NT2/D1 (cell line): Measurements from ENCODE around the gene HECTD2.

ENCODE experiments used
- DNase-seq: peaks from one replicate; pipeline ENCODE4 v3.0.0-alpha.2; 2011; ENCODE audit warnings: low read depth, low spot score
- H3K27me3 ChIP-seq: 2 replicates; pipeline ENCODE4 v1.6.0; 2011; ENCODE audit warnings: mild to moderate bottlenecking; ENCODE audit not compliant: insufficient read length, insufficient read depth
- H3K36me3 ChIP-seq: 2 replicates; pipeline ENCODE4 v1.6.1; 2011; ENCODE audit warnings: mild to moderate bottlenecking, low read length, mixed read lengths; ENCODE audit not compliant: insufficient read depth, insufficient read length
- H3K4me1 ChIP-seq: 2 replicates; pipeline ENCODE4 v1.5.1; 2011; ENCODE audit not compliant: insufficient read depth, insufficient read length
- H3K4me3 ChIP-seq: 2 replicates; pipeline ENCODE4 v1.5.1; 2011; ENCODE audit warnings: low read depth; ENCODE audit not compliant: insufficient read length
- H3K9ac ChIP-seq: 2 replicates; pipeline ENCODE4 v1.6.0; 2011; ENCODE audit warnings: low read depth; ENCODE audit not compliant: insufficient read length
- H3K9me3 ChIP-seq: 2 replicates; pipeline ENCODE4 v1.5.1; 2011; ENCODE audit warnings: mild to moderate bottlenecking, low read length; ENCODE audit not compliant: insufficient read depth
- SUZ12 ChIP-seq: IDR thresholded peaks from 2 replicates; pipeline ENCODE4 v1.6.1; 2011; ENCODE audit not compliant: insufficient read length, insufficient read depth; ENCODE audit errors: extremely low read depth
- YY1 ChIP-seq: IDR thresholded peaks from 2 replicates; pipeline ENCODE4 v1.6.1; 2011; ENCODE audit not compliant: insufficient read length, insufficient read depth
- ZNF274 ChIP-seq: IDR thresholded peaks from 2 replicates; pipeline ENCODE4 v1.6.1; 2011; ENCODE audit warnings: mild to moderate bottlenecking, low read depth, low read length

The HECTD2 gene

DNA sequence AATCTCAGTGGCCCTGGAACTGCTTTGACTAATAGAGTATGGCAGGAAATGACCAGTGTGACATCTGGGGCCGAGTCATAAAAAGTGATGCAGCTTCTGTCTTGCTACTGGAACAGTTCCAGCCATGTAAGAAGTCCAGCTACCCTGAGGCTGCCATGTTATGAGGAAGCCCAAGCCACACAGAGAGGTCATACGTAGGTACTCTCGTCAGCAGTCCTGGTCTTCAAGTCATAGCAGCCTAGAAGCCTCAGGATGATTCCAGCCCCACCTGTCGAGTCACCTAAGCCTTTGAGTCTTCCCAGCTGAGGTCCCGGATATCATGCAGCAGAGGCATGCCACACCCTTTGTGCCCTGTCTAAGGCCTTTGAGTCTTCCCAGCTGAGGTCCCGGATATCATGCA, 130.6 kb downstream of the HECTD2 start:
- no peak for DNase-seq
- Histone ChIP-seq H3K4me3 (no peak overlapping the region), H3K36me3 (no peaks in the 10 kb centered on the region), H3K27me3 (no peaks in the 10 kb centered on the region), H3K9me3 (no peaks in the 10 kb centered on the region; the same call in 1 of the 2 replicates), H3K4me1 (no peaks in the 10 kb centered on the region), H3K9ac (no peak overlapping the region)
- TF ChIP-seq YY1 (no peak), ZNF274 (no peak), SUZ12 (no peak)

DNA sequence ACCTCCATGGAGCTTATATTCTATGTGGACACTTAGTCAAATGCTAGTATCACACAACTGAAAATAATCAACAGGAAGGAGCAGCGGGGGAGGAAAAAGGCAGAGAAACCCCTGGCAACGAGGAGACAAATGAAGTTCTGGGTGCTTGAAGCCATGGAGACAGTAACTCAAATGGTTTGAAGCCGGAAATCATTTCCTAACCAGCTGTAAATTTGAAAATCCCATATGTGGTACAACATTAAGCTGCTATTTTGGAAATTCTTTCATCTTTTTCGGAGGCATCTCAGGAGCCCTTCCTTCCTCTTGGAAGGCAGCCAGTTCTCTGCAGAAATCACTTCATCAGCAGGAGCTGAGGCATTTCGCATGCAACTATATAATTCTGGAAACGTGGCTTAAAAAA, 131.3 kb downstream of the HECTD2 start:
- Histone ChIP-seq H3K4me3 (no peak overlapping the region), H3K36me3 (no peaks in the 10 kb centered on the region), H3K9ac (no peak overlapping the region), H3K27me3 (no peaks in the 10 kb centered on the region), H3K4me1 (no peaks in the 10 kb centered on the region), H3K9me3 (no peaks in the 10 kb centered on the region; the same call in 1 of the 2 replicates)
- TF ChIP-seq SUZ12, result no peak
- no peak for TF ChIP-seq ZNF274
- TF ChIP-seq YY1, result no peak
- no peak for DNase-seq

DNA sequence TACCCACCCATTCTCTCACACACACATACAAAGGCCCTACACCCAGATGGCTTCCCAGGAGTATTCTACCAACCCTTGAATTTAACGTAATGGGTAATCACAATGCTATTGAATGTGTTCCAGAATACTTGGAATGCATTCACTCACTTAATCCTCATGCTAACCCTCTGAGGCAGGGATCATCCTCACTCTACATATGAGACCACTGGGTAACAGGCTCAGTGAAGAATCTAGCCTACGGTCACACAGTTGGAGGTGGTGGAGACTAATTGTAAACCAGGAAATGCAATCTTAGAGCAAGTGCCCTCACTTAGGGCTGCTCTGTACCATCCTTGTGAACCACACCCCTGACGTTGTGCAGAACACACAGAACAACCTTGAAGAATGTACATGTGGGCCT, 135.2 kb downstream of the HECTD2 start:
- no peak overlapping the region for H3K9ac ChIP-seq
- TF ChIP-seq SUZ12 (no peak), ZNF274 (no peak), YY1 (no peak)

DNA sequence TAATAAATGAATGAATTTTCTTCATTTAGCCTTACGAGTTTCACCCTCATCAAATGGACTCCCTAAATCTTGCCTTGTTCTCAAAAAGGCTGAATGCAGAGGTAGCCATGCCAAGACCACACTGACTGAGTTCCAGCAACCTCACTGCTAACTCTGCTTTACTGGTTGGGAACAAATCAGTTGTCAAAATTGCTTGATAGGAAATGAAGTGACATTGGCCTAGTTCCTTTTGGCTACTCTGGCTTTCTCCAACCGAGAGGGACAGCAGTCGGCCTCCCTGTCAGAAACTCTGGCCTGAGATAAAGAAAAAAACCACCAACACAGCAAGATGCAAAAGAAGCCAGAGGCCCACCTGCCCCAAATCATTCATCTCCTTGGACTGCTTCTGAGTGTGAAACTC, 135.7 kb downstream of the HECTD2 start:
- no peak for TF ChIP-seq SUZ12
- no peak for TF ChIP-seq ZNF274
- no peak for TF ChIP-seq YY1
- H3K9me3 ChIP-seq, result no peaks in the 10 kb centered on the region
- H3K4me3 ChIP-seq, result no peak overlapping the region
- H3K4me1 ChIP-seq, result no peaks in the 10 kb centered on the region
- H3K27me3 ChIP-seq, result no peaks in the 10 kb centered on the region
- no peak for DNase-seq
- no peak overlapping the region for H3K9ac ChIP-seq
- no peaks in the 10 kb centered on the region for H3K36me3 ChIP-seq

More for the DNA sequence above, 135.2 kb downstream of the HECTD2 start:
- Histone ChIP-seq H3K27me3 (no peaks in the 10 kb centered on the region), H3K36me3 (no peaks in the 10 kb centered on the region), H3K9me3 (no peaks in the 10 kb centered on the region), H3K4me3 (no peak overlapping the region), H3K4me1 (no peaks in the 10 kb centered on the region)
- DNase-seq, result no peak

DNA sequence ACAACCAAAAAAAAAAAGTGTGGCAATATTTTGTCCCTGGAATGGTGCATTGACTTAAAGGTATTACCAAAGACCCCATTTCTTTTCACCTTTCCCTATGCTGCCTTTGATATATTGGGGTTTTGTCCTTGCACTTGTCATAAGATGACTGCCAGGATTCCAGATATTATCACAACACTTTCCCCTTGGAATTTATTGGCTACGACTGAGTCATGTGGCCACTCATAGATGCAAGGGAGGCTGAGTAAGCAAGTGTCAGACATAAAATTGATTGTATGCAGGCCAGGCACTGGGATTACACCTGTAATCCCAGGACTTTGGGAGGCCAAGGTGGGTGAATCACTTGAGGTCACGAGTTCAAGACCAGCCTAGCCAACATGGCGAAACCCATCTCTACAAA, 139.1 kb downstream of the HECTD2 start:
- H3K27me3 ChIP-seq, result no peaks in the 10 kb centered on the region
- no peak for DNase-seq
- H3K4me1 ChIP-seq, result no peaks in the 10 kb centered on the region
- no peaks in the 10 kb centered on the region for H3K36me3 ChIP-seq
- no peak overlapping the region for H3K4me3 ChIP-seq
- TF ChIP-seq ZNF274 (no peak), YY1 (no peak), SUZ12 (no peak)
- no peak overlapping the region for H3K9ac ChIP-seq
- no peaks in the 10 kb centered on the region for H3K9me3 ChIP-seq

GRCh38 chr10:91550021-91550420, 139.9 kb downstream of the HECTD2 start:
- no peak for DNase-seq
- Histone ChIP-seq H3K4me1 (no peaks in the 10 kb centered on the region), H3K36me3 (no peaks in the 10 kb centered on the region), H3K9ac (no peak overlapping the region), H3K4me3 (no peak overlapping the region), H3K27me3 (no peaks in the 10 kb centered on the region), H3K9me3 (no peaks in the 10 kb centered on the region)
- TF ChIP-seq ZNF274 (no peak), SUZ12 (no peak), YY1 (no peak)

- H3K27me3 ChIP-seq, result no peaks in the 10 kb centered on the region
- no peak overlapping the region for H3K4me3 ChIP-seq
- TF ChIP-seq YY1 (no peak), SUZ12 (no peak), ZNF274 (no peak)
- peak; percentile 51 for DNase-seq
- H3K36me3 ChIP-seq, result no peaks in the 10 kb centered on the region
- no peaks in the 10 kb centered on the region for H3K9me3 ChIP-seq
- no peak overlapping the region for H3K9ac ChIP-seq
- no peaks in the 10 kb centered on the region for H3K4me1 ChIP-seq
Measured at GRCh38 chr10:91551856-91552255, 141.7 kb downstream of the HECTD2 start.
